Colonic mucosa (tissue), 4 donors: Measurements from ENCODE around the gene NAALADL1. TPM values are rescaled to one million over a fixed set of nuclear protein-coding genes. Genes with fewer than 3 reads are reported as not detected.

Source experiments
- DNase-seq: peaks from one replicate; pipeline ENCODE4 v3.0.0-alpha.2; 2020
- H3K27ac ChIP-seq: fragments of 200-600 bp; one replicate; pipeline ENCODE4 v1.8.0; 2021
- H3K27me3 ChIP-seq: fragments of 200-600 bp; one replicate; pipeline ENCODE4 v1.8.0; 2021
- H3K36me3 ChIP-seq: fragments of 200-600 bp; one replicate; pipeline ENCODE4 v1.8.0; 2021
- H3K4me1 ChIP-seq: fragments of 200-600 bp; one replicate; pipeline ENCODE4 v1.8.0; 2021; ENCODE audit warnings: mild to moderate bottlenecking
- H3K4me3 ChIP-seq: fragments of 200-600 bp; one replicate; pipeline ENCODE4 v1.8.0; 2021
- H3K9ac ChIP-seq, 2 donors: one replicate each; pipeline ENCODE4 v1.7.0; 2013; ENCODE audit warnings: control low read depth in 2 of 2, low read depth in 2 of 2, low read length in 2 of 2
- H3K9me3 ChIP-seq: fragments of 200-600 bp; one replicate; pipeline ENCODE4 v1.8.0; 2021
- CTCF ChIP-seq: fragments of 200-600 bp; IDR thresholded peaks from one replicate; pipeline ENCODE4 v1.8.0; 2022; ENCODE audit warnings: antibody characterized with exemption, mild to moderate bottlenecking
- intact Hi-C: fragments of 100-400 bp; cut with DNase I; formaldehyde crosslinking; loops from one replicate; pipeline ENCODE4 v1.14.1; 2022
- total RNA-seq, 2 donors: library from RNA; stranded (reverse); fragmentation: NEBNext Ultra II Directional in 1 of 2; extraction: Animal tissue kit (Norgen Biotek cat#: 25700) in 1 of 2; gene quantifications; one replicate each; pipeline ENCODE4 v1.2.1, GENCODE V29; 2021
- donor health status: healthy.
- donor health status: DM: no; HTN: no; CAD: no.
- donor health status: DM: no; HTN: no; CAD: no.

Gene NAALADL1
- total RNA-seq, 2 donors from 2014 or later = 10.5 to 30.8 TPM

DNA sequence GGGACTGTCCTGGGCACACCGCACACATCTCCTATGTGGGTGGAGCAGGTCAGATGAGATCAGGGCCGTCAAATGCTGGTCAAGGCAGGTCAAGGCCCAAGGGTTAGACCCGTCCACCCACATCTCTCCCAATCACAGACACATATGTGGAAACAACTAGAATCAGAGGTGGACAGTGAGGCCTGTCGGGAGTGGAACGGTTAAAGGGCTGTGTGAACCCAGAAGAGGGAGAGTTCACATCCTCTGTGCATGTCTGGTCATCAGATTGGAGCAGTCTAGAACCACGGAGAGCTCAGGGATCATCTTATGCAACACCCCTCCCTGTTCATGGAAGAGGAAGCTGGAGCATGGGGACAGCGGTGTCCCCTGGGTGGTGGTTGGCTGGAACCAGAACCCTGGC, 38.5 kb downstream of the NAALADL1 start:
- Histone ChIP-seq H3K4me1 (peaks cover 5% of the 10 kb centered on the region), H3K9ac (peak overlapping the region in 1 of 2 donors; percentile 1), H3K27ac (no peak overlapping the region), H3K4me3 (no peak overlapping the region), H3K27me3 (no peaks in the 10 kb centered on the region), H3K9me3 (no peaks in the 10 kb centered on the region), H3K36me3 (no peaks in the 10 kb centered on the region)
- no peak for TF ChIP-seq CTCF
- intact Hi-C loops = no loop called here
- no peak for DNase-seq

DNA sequence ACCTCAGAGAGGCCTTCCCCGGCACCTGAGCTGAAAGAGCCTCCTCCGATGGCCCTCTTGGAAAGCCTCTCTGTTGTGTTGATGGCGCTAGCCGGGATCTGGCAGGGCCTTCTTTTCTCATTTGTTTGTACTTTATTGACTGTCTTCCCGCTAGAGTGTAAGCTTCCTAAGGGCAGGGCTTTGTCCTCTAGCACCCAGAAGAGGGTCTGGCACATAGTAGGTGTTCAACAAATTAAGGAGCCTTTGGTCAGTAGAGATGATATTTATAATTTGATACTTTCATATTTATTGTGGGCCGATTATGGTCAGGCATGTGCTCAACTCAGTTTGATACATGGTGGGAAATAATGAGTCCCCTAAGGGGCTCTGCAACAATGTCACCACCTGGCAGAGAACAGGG, 40.4 kb downstream of the NAALADL1 start:
- TF ChIP-seq CTCF = no peak
- Histone ChIP-seq H3K36me3 (no peaks in the 10 kb centered on the region), H3K27ac (no peak overlapping the region), H3K27me3 (no peaks in the 10 kb centered on the region), H3K4me3 (no peak overlapping the region), H3K9ac (no peak overlapping the region), H3K9me3 (no peaks in the 10 kb centered on the region), H3K4me1 (peaks cover 5% of the 10 kb centered on the region)
- DNase-seq = no peak
- intact Hi-C loops = no loop called here

- H3K9ac ChIP-seq = no peak overlapping the region
- no peaks in the 10 kb centered on the region for H3K27me3 ChIP-seq
- no peak overlapping the region for H3K27ac ChIP-seq
- H3K4me3 ChIP-seq = no peak overlapping the region
- TF ChIP-seq CTCF = no peak
- DNase-seq = no peak
- H3K36me3 ChIP-seq = no peaks in the 10 kb centered on the region
- intact Hi-C loops = no loop called here
- peaks cover 5% of the 10 kb centered on the region for H3K4me1 ChIP-seq
- H3K9me3 ChIP-seq = no peaks in the 10 kb centered on the region
These were observed 41.6 kb downstream of the NAALADL1 start for GRCh38 chr11:65016705-65017104.

DNA sequence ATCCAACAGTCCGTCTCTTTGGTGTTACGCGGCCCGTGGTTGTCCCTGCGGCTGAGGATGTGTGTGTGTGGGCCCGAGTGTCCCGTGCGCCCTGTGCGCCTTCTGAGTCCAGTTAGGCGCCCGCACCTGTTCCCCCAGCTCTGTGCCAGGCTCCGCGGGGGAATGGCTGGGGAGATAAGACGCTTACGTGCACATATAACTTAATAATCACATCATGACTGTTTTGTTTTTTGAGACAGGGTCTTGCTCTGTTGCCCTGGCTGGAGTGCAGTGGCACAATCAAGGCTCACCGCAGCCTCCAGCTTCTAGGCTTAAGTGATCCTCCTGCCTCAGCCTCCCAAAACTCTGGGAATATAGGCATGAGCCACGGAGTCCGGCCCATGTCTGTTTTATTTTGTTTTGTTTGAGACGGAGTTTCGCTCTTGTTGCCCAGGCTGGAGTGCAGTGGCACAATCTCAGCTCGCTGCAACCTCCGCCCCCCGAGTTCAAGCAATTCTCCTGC, 43.6 kb downstream of the NAALADL1 start:
- H3K4me1 ChIP-seq = peaks cover 5% of the 10 kb centered on the region
- peak overlapping the region; percentile 99 for H3K27ac ChIP-seq
- DNase-seq = no peak
- no peaks in the 10 kb centered on the region for H3K36me3 ChIP-seq
- H3K9ac ChIP-seq = peak overlapping the region; percentile 95 to 97
- no peaks in the 10 kb centered on the region for H3K9me3 ChIP-seq
- intact Hi-C loops = loop anchor here (5.0 kb wide), 1 partner anchor 103 kb away; the partner anchor contains the start of gene ZNHIT2
- no peak for TF ChIP-seq CTCF
- no peaks in the 10 kb centered on the region for H3K27me3 ChIP-seq
- peak overlapping the region; percentile 72 for H3K4me3 ChIP-seq

DNA sequence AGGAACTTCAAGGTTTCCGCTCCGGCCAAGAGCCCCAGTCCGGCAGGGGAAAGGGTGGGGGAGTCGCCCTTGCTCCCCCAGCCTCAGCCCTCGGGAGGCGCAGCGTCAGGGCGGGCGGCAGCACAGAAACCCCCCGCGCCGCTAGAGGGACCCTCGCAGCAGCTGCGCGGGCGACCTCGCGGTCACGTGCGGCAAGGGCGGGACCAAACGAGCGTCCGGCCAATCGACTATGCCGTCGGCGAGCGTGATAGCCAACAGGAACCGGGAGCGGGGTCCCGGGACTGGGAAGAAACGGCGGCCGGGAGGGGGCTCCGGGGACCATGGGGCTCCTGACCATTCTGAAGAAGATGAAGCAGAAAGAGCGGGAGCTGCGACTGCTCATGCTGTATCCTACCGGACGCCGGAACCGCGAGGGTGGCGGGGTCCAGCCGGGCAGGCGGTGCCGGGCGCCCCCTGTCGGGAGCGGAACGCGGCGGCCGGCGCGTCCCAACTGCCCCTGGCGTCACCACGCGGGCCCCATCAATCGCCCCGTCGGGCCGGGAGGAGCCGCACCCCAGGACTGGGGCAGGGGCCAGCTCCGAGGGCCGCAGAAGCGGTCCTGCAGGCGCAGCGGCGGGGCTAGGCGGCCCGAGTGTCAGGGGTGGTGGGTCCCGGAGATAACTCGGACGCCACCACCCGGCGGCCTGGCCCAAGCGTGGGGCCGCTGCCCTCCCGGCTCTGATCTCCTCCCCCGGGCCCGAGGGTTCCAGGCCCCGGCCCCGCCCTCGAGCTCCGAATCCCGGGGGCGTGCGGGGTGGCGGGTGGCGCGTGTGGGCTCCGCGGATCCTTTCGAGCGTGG, 44.2 kb downstream of the NAALADL1 start, which contains the start of gene ARL2:
Gene ARL2 (plus strand): TSS at position 273 of the 838 bp plus-strand sequence. CDS start 48 bp downstream, at position 321.
- H3K4me3 ChIP-seq = peak within 1 kb of the TSS; percentile 72
- H3K9ac ChIP-seq = peak within 1 kb of the TSS; percentile 95 to 97
- H3K27me3 ChIP-seq = no peaks in the 10 kb centered on the region
- DNase-seq = peak; percentile 91
- TF ChIP-seq CTCF = peak; percentile 91
- peaks cover 5% of the 10 kb centered on the region for H3K4me1 ChIP-seq
- H3K36me3 ChIP-seq = no peaks in the 10 kb centered on the region
- H3K27ac ChIP-seq = peak within 1 kb of the TSS; percentile 99
- no peaks in the 10 kb centered on the region for H3K9me3 ChIP-seq
- intact Hi-C loops = loop anchor here (5.0 kb wide), 1 partner anchor 103 kb away; the partner anchor contains the start of gene ZNHIT2
